ENCODE measurements around the gene QSOX1.

- TF ChIP-seq POLR2A (IDR thresholded peaks at IDR 0.05): no peak
- TF ChIP-seq CTCF (IDR thresholded peaks at IDR 0.05): no peak
- TF ChIP-seq EP300 (IDR thresholded peaks at IDR 0.05): no peak
- TF ChIP-seq POLR2AphosphoS5 (IDR thresholded peaks at IDR 0.05): peak in 1 of 3 donors; percentile 47
Observed at GRCh38 chr1:180173952-180174351, 19.3 kb downstream of the QSOX1 start.

Data from stomach (tissue), 4 donors.